Neuronal stem cell (in vitro differentiated cells): ENCODE measurements around the gene OVCH1.

ENCODE experiments used
- DNase-seq: peaks from one replicate; pipeline ENCODE4 v3.0.0-alpha.2; 2013; ENCODE audit warnings: low spot score
- H2AFZ ChIP-seq: one replicate; pipeline ENCODE4 v1.6.1; 2013; ENCODE audit warnings: mild to moderate bottlenecking, low read length, inconsistent platforms
- H2AK5ac ChIP-seq: 2 replicates; pipeline ENCODE4 v1.6.1; 2013; ENCODE audit warnings: low read depth, mild to moderate bottlenecking, inconsistent platforms, low read length, moderate library complexity, mixed read lengths
- H2BK120ac ChIP-seq: 2 replicates; pipeline ENCODE4 v1.6.1; 2013; ENCODE audit warnings: low read depth, mild to moderate bottlenecking, inconsistent platforms, low read length, moderate library complexity, mixed read lengths
- H2BK12ac ChIP-seq: one replicate; pipeline ENCODE4 v1.6.1; 2013; ENCODE audit warnings: low read length, inconsistent platforms
- H2BK15ac ChIP-seq: 2 replicates; pipeline ENCODE4 v1.6.1; 2013; ENCODE audit warnings: mild to moderate bottlenecking, low read length, inconsistent platforms, mixed read lengths
- H2BK5ac ChIP-seq: one replicate; pipeline ENCODE4 v1.6.1; 2013; ENCODE audit warnings: inconsistent platforms, mild to moderate bottlenecking, low read length, moderate library complexity
- H3K14ac ChIP-seq: one replicate; pipeline ENCODE4 v1.6.1; 2013; ENCODE audit warnings: low read length, inconsistent platforms
- H3K18ac ChIP-seq: 2 replicates; pipeline ENCODE4 v1.6.1; 2013; ENCODE audit warnings: low read length, inconsistent platforms
- H3K23ac ChIP-seq: 2 replicates; pipeline ENCODE4 v1.6.1; 2013; ENCODE audit warnings: low read depth, mild to moderate bottlenecking, mixed read lengths, low read length, inconsistent platforms; ENCODE audit not compliant: poor library complexity
- H3K27ac ChIP-seq: replicated peaks from 3 replicates; pipeline ENCODE4 v1.5.1; 2013; ENCODE audit warnings: low read length, inconsistent platforms
- H3K27me3 ChIP-seq, 3 experiments: 2 replicates each; pipeline ENCODE4 v1.6.1; 2013; ENCODE audit warnings: low read length in 3 of 3, mild to moderate bottlenecking in 2 of 3, inconsistent platforms in 1 of 3, low read depth in 1 of 3, mixed read lengths in 1 of 3, moderate library complexity in 1 of 3; ENCODE audit not compliant: control insufficient read depth in 3 of 3, insufficient read depth in 3 of 3
- H3K36me3 ChIP-seq, 2 donors: replicated peaks in 1 of 2; 2 replicates each; pipeline ENCODE4 v1.6.1; 2013; ENCODE audit warnings: low read length in 2 of 2; ENCODE audit not compliant: control insufficient read depth in 2 of 2, insufficient read depth in 2 of 2
- H3K4ac ChIP-seq: 2 replicates; pipeline ENCODE4 v1.6.1; 2013; ENCODE audit warnings: inconsistent platforms, mild to moderate bottlenecking, low read length, moderate library complexity
- H3K4me1 ChIP-seq, 2 donors: 1 replicate in 1 of 2; 2 replicates in 1 of 2; pipeline ENCODE4 v1.6.1; 2013; ENCODE audit warnings: low read length in 2 of 2, low read depth in 1 of 2; ENCODE audit not compliant: control insufficient read depth in 2 of 2, insufficient read depth in 1 of 2
- H3K4me2 ChIP-seq: one replicate; pipeline ENCODE4 v1.6.1; 2013; ENCODE audit warnings: mild to moderate bottlenecking, low read length, inconsistent platforms; ENCODE audit not compliant: insufficient read depth, poor library complexity, severe bottlenecking
- H3K4me3 ChIP-seq, 2 donors: 2 replicates each; pipeline ENCODE4 v1.5.1; 2013; ENCODE audit warnings: low read length in 2 of 2, mild to moderate bottlenecking in 2 of 2, inconsistent platforms in 1 of 2, moderate library complexity in 1 of 2
- H3K79me1 ChIP-seq: one replicate; pipeline ENCODE4 v1.6.1; 2013; ENCODE audit warnings: low read depth, mild to moderate bottlenecking, inconsistent platforms, low read length, moderate library complexity
- H3K9ac ChIP-seq: one replicate; pipeline ENCODE4 v1.6.1; 2013; ENCODE audit warnings: mild to moderate bottlenecking, low read depth, low read length, inconsistent platforms; ENCODE audit not compliant: poor library complexity
- H3K9me3 ChIP-seq, 2 donors: replicated peaks in 1 of 2; 2 replicates each; pipeline versions ENCODE3 to v1.6.1; 2013; ENCODE audit warnings: low read length in 2 of 2, mild to moderate bottlenecking in 2 of 2, inconsistent platforms in 1 of 2, low read depth in 1 of 2, mixed read lengths in 1 of 2, moderate library complexity in 1 of 2; ENCODE audit not compliant: control insufficient read depth in 2 of 2, insufficient read depth in 1 of 2
- H4K8ac ChIP-seq: one replicate; pipeline ENCODE4 v1.6.1; 2013; ENCODE audit warnings: low read depth, mild to moderate bottlenecking, inconsistent platforms, low read length, moderate library complexity
- H4K91ac ChIP-seq: one replicate; pipeline ENCODE4 v1.6.1; 2013; ENCODE audit warnings: low read length, low read depth, mild to moderate bottlenecking, inconsistent platforms; ENCODE audit not compliant: poor library complexity
- WGBS, 2 donors: extraction: QIAGEN DNeasy Blood & Tissue Kit; methylation state at CpG; one replicate each; pipeline ENCODE4 v1.1.7; 2013; ENCODE audit warnings: missing lambda C conversion rate in 2 of 2, mixed read lengths in 1 of 2; ENCODE audit not compliant: insufficient read length in 2 of 2, insufficient replicate concordance in 1 of 2; ENCODE audit errors: extremely low coverage in 2 of 2; 5-methylcytosine and 5-hydroxymethylcytosine counted together

OVCH1 gene

DNA sequence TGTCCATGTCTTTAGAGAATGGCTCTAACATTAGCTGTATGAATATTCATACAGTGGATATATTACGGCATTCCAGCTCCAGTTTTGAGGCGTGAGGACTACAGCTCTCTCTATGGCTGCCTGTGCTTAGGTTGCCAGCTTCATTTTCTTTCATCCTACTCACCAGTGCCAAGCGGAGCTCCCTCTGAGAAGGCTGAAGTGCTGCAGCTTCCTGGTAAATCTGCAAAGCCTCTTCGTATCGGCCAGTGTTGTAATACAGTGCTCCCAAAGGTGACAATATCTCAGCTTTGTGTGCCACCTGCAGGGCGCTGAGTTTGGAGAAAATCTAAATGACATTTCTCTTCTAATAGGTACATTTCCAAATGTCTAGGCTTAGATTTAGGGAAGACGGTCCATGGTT is 19.8 kb upstream of the OVCH1 start:
- Histone ChIP-seq H3K4me1 (peaks cover 0 to 4% of the 10 kb centered on the region in 2 donors), H3K18ac (no peak overlapping the region), H3K23ac (no peak overlapping the region), H4K91ac (no peak overlapping the region), H3K9me3 (no peaks in the 10 kb centered on the region), H4K8ac (no peak overlapping the region), H3K4me2 (no peak overlapping the region), H3K4me3 (no peak overlapping the region), H3K27me3 (no peaks in the 10 kb centered on the region), H2AK5ac (no peak overlapping the region), H3K79me1 (no peaks in the 10 kb centered on the region), H3K14ac (no peak overlapping the region), H3K36me3 (peaks cover 0 to 55% of the 10 kb centered on the region in 2 donors), H3K27ac (no peak overlapping the region), H2BK5ac (no peak overlapping the region), H2AFZ (no peak overlapping the region), H2BK12ac (no peak overlapping the region), H2BK120ac (no peak overlapping the region), H3K9ac (no peak overlapping the region), H3K4ac (no peak overlapping the region), H2BK15ac (no peak overlapping the region)
- WGBS, 2 donors: no CpG with 5 or more reads among the region's 7 CpGs
- DNase-seq: no peak

DNA sequence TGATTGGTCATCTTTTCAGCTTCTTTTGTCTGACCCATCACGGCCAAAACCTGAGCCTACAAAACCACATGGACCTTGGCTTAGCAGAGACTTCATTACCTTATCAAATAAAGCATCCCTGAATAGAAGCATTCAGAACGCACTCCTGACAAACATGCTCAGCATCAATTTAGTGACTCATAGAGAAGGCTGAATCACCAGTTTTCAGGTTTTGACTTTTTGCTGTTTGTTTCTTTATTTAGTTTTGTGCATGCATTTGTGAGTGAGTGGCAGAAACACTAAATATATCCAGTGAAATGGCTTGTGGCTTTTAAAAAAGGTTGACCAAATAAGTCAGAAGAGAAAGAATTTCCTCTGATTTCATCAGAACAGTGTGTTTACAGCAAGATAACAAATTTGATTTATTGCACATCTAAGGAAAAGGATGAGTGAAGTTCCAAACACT is 19.0 kb upstream of the OVCH1 start:
- H2AFZ ChIP-seq: no peak overlapping the region
- no peak for DNase-seq
- WGBS, 2 donors: no CpG with 5 or more reads among the region's 2 CpGs
- no peak overlapping the region for H3K9ac ChIP-seq
- no peak overlapping the region for H4K91ac ChIP-seq
- no peak overlapping the region for H3K14ac ChIP-seq
- H3K27ac ChIP-seq: no peak overlapping the region
- H2BK120ac ChIP-seq: no peak overlapping the region
- peaks cover 0 to 4% of the 10 kb centered on the region in 2 donors for H3K4me1 ChIP-seq
- no peak overlapping the region for H4K8ac ChIP-seq
- H3K23ac ChIP-seq: no peak overlapping the region
- no peak overlapping the region for H3K4me2 ChIP-seq
- H3K9me3 ChIP-seq: no peaks in the 10 kb centered on the region
- H2AK5ac ChIP-seq: no peak overlapping the region
- H3K4ac ChIP-seq: no peak overlapping the region
- H2BK5ac ChIP-seq: no peak overlapping the region
- H3K36me3 ChIP-seq: peaks cover 0 to 60% of the 10 kb centered on the region in 2 donors
- no peak overlapping the region for H2BK12ac ChIP-seq
- H3K27me3 ChIP-seq: no peaks in the 10 kb centered on the region
- H3K18ac ChIP-seq: no peak overlapping the region
- no peaks in the 10 kb centered on the region for H3K79me1 ChIP-seq
- no peak overlapping the region for H3K4me3 ChIP-seq
- no peak overlapping the region for H2BK15ac ChIP-seq

DNA sequence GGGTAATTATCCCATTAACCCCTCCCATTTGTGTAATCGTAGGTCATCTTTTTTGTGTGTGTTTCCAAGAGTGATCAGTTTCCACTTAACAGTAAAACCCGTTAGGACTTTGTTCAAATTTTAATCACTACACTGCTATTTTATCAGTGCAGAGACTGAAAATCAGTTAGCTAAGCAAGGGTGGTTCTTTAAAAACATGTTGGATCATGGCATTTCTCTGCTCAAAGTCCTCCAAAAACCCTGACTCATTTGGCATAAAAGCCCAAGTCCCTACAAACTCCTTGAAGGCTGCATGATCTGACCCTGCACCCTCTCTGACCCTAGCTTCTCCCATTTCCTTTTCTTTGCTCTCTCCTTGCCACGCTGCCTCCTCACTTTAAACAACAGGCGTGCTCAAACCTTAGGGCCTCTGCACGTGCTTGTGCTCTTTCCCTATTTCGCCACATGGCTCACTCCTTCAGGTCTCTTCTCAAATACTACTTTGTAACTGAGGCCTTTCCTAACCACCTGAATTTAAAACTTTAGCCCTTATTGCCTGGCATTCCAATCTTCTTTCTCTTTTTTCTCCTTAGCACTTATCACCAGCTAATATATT is 13.2 kb upstream of the OVCH1 start:
- H3K18ac ChIP-seq: no peak overlapping the region
- H3K27ac ChIP-seq: no peak overlapping the region
- no peak overlapping the region for H3K4me2 ChIP-seq
- H3K9me3 ChIP-seq: no peaks in the 10 kb centered on the region
- H3K14ac ChIP-seq: no peak overlapping the region
- no peak overlapping the region for H3K4ac ChIP-seq
- no peak overlapping the region for H2BK120ac ChIP-seq
- H3K27me3 ChIP-seq: no peaks in the 10 kb centered on the region
- H3K4me3 ChIP-seq: no peak overlapping the region
- H4K8ac ChIP-seq: no peak overlapping the region
- H2AFZ ChIP-seq: no peak overlapping the region
- no peak for DNase-seq
- no peaks in the 10 kb centered on the region for H3K4me1 ChIP-seq
- H2BK5ac ChIP-seq: no peak overlapping the region
- H4K91ac ChIP-seq: no peak overlapping the region
- H3K9ac ChIP-seq: no peak overlapping the region
- no peak overlapping the region for H3K23ac ChIP-seq
- H2AK5ac ChIP-seq: no peak overlapping the region
- peaks cover 0 to 69% of the 10 kb centered on the region in 2 donors for H3K36me3 ChIP-seq
- H2BK12ac ChIP-seq: no peak overlapping the region
- no peaks in the 10 kb centered on the region for H3K79me1 ChIP-seq
- no peak overlapping the region for H2BK15ac ChIP-seq
- no CpG with 5 or more reads among the region's 6 CpGs for WGBS, 2 donors

DNA sequence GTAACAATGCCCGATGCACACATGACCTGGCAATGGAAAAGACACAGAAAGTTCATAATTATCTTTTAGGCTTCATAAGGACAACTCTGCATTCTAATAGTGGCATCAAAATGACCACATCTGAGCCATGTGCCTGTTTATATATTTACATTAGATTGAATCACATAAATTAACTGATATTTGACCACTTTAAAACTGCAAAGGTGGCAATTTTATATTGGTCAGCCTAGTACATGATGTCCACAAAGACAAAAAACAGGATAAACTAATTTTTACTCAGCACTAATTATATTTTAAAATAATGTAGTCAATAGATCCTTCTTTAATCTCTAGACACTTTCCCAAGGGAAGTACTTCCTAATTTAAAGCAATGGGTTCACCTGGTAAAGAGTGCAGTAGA is 12.0 kb upstream of the OVCH1 start:
- Histone ChIP-seq H3K4me3 (no peak overlapping the region), H3K9ac (no peak overlapping the region)

More for the DNA sequence above, 12.0 kb upstream of the OVCH1 start:
- Histone ChIP-seq H3K27me3 (no peaks in the 10 kb centered on the region), H3K4me1 (no peaks in the 10 kb centered on the region), H3K79me1 (no peaks in the 10 kb centered on the region), H3K36me3 (peaks cover 0 to 65% of the 10 kb centered on the region in 2 donors), H3K27ac (no peak overlapping the region), H2BK12ac (no peak overlapping the region), H2BK5ac (no peak overlapping the region), H3K23ac (no peak overlapping the region), H3K9me3 (no peaks in the 10 kb centered on the region), H4K8ac (no peak overlapping the region), H2BK120ac (no peak overlapping the region), H2AK5ac (no peak overlapping the region), H2AFZ (no peak overlapping the region), H3K18ac (no peak overlapping the region), H2BK15ac (no peak overlapping the region), H3K4me2 (no peak overlapping the region), H3K4ac (no peak overlapping the region), H4K91ac (no peak overlapping the region), H3K14ac (no peak overlapping the region)
- WGBS, 2 donors: no CpG with 5 or more reads among the region's 1 CpG
- no peak for DNase-seq
